Measurements from ENCODE around the gene DGKH. TPM values are rescaled to one million over a fixed set of nuclear protein-coding genes. Genes with fewer than 3 reads are reported as not detected.
"Not testable (repeated sequence)": the region's sequence is repeated elsewhere in the genome, so short reads cannot be mapped to it uniquely, and the experiment has no call there.

The DGKH gene
- total RNA-seq, 2 experiments from 2014 or later, result 6.0 TPM

- H3K4me1 ChIP-seq (ENCODE audit: insufficient read depth, low read length), result no peaks in the 10 kb centered on the region
- Mint-ChIP-seq H3K27me3 (no peaks in the 10 kb centered on the region), H3K9me3 (peaks cover 3% of the 10 kb centered on the region), H3K4me1 (ENCODE audit: low read depth) (no peaks in the 10 kb centered on the region), H3K36me3 (ENCODE audit: low read depth) (peaks cover 60% of the 10 kb centered on the region), H3K27ac (no peak overlapping the region), H3K4me3 (no peak overlapping the region)
- no peak overlapping the region for H3K4me3 ChIP-seq (ENCODE audit: low read length)
- DNase-seq (no peak), ATAC-seq (ENCODE audit: poor library complexity) (no peak)
- intact Hi-C loops (cut with DNase I, micrococcal nuclease), result loop anchor here in 1 of 2 experiments (1.0 kb wide), 1 partner anchor 45 kb away; no protein-coding TSS in a partner anchor
- no peak overlapping the region for H3K27ac ChIP-seq (ENCODE audit: low read depth in 1 of 2, low read length in 2 of 2)
- H3K36me3 ChIP-seq (ENCODE audit: insufficient read depth, low read length), result peaks cover 29% of the 10 kb centered on the region
- ChIA-PET CTCF (no interaction called here), POLR2A (no interaction called here)
- H3K27me3 ChIP-seq (ENCODE audit: control insufficient read depth in 1 of 2, insufficient read depth in 2 of 2, low read length in 2 of 2), result no peaks in the 10 kb centered on the region
- no peaks in the 10 kb centered on the region for H3K9me3 ChIP-seq (ENCODE audit: control insufficient read depth in 1 of 2, insufficient read depth in 1 of 2, low read length in 2 of 2)
- TF ChIP-seq CTCF (IDR thresholded peaks at IDR 0.05), result no peak
These were observed 176.6 kb downstream of the DGKH start for GRCh38 chr13:42225051-42225450.

- peaks cover 19% of the 10 kb centered on the region for H3K36me3 ChIP-seq (ENCODE audit: insufficient read depth, low read length)
- H3K27ac Mint-ChIP-seq; POLR2A ChIA-PET; H3K27me3 ChIP-seq (ENCODE audit: control insufficient read depth in 1 of 2, insufficient read depth in 2 of 2, low read length in 2 of 2); H3K4me1 Mint-ChIP-seq (ENCODE audit: low read depth); ATAC-seq (ENCODE audit: poor library complexity); H3K9me3 Mint-ChIP-seq; H3K9me3 ChIP-seq (ENCODE audit: control insufficient read depth in 1 of 2, insufficient read depth in 1 of 2, low read length in 2 of 2); H3K27ac ChIP-seq (ENCODE audit: low read depth in 1 of 2, low read length in 2 of 2); H3K4me3 Mint-ChIP-seq; intact Hi-C loops (cut with DNase I, micrococcal nuclease); DNase-seq; H3K4me1 ChIP-seq (ENCODE audit: insufficient read depth, low read length); H3K4me3 ChIP-seq (ENCODE audit: low read length); H3K27me3 Mint-ChIP-seq: not testable (repeated sequence)
- H3K36me3 Mint-ChIP-seq (ENCODE audit: low read depth), result peaks cover 47% of the 10 kb centered on the region
- CTCF ChIA-PET, result interaction anchor here (1.5 kb wide), 1 partner anchor 23 kb away, joined by 3 read pairs; no protein-coding TSS in a partner anchor
These were observed 178.3 kb downstream of the DGKH start for GRCh38 chr13:42226759-42227158.

- Mint-ChIP-seq H3K27ac (no peak overlapping the region), H3K27me3 (no peaks in the 10 kb centered on the region), H3K4me3 (no peak overlapping the region), H3K9me3 (peaks cover 3% of the 10 kb centered on the region), H3K36me3 (ENCODE audit: low read depth) (peaks cover 40% of the 10 kb centered on the region), H3K4me1 (ENCODE audit: low read depth) (no peaks in the 10 kb centered on the region)
- CTCF ChIA-PET, result no interaction called here
- intact Hi-C loops (cut with DNase I, micrococcal nuclease), result no loop called here
- no peaks in the 10 kb centered on the region for H3K27me3 ChIP-seq (ENCODE audit: control insufficient read depth in 1 of 2, insufficient read depth in 2 of 2, low read length in 2 of 2)
- peaks cover 12% of the 10 kb centered on the region for H3K36me3 ChIP-seq (ENCODE audit: insufficient read depth, low read length)
- no peak for TF ChIP-seq CTCF (IDR thresholded peaks at IDR 0.05)
- ATAC-seq (ENCODE audit: poor library complexity) (no peak), DNase-seq (no peak)
- H3K4me1 ChIP-seq (ENCODE audit: insufficient read depth, low read length), result no peaks in the 10 kb centered on the region
- H3K27ac ChIP-seq (ENCODE audit: low read depth in 1 of 2, low read length in 2 of 2), result no peak overlapping the region
- no peak overlapping the region for H3K4me3 ChIP-seq (ENCODE audit: low read length)
- no peaks in the 10 kb centered on the region for H3K9me3 ChIP-seq (ENCODE audit: control insufficient read depth in 1 of 2, insufficient read depth in 1 of 2, low read length in 2 of 2)
- POLR2A ChIA-PET, result no interaction called here
These were observed 180.1 kb downstream of the DGKH start for GRCh38 chr13:42228527-42228926.

GRCh38 chr13:42229287-42229686 lies 180.8 kb downstream of the DGKH start:
- Histone ChIP-seq H3K36me3 (ENCODE audit: insufficient read depth, low read length) (peaks cover 9% of the 10 kb centered on the region), H3K9me3 (ENCODE audit: control insufficient read depth in 1 of 2, insufficient read depth in 1 of 2, low read length in 2 of 2) (no peaks in the 10 kb centered on the region), H3K27me3 (ENCODE audit: control insufficient read depth in 1 of 2, insufficient read depth in 2 of 2, low read length in 2 of 2) (no peaks in the 10 kb centered on the region), H3K27ac (ENCODE audit: low read depth in 1 of 2, low read length in 2 of 2) (no peak overlapping the region), H3K4me3 (ENCODE audit: low read length) (no peak overlapping the region), H3K4me1 (ENCODE audit: insufficient read depth, low read length) (no peaks in the 10 kb centered on the region)
- ATAC-seq (ENCODE audit: poor library complexity) (no peak), DNase-seq (no peak)
- CTCF ChIA-PET, result no interaction called here
- Mint-ChIP-seq H3K27me3 (no peaks in the 10 kb centered on the region), H3K9me3 (peaks cover 3% of the 10 kb centered on the region), H3K4me1 (ENCODE audit: low read depth) (no peaks in the 10 kb centered on the region), H3K27ac (no peak overlapping the region), H3K36me3 (ENCODE audit: low read depth) (peaks cover 35% of the 10 kb centered on the region), H3K4me3 (no peak overlapping the region)
- TF ChIP-seq CTCF (IDR thresholded peaks at IDR 0.05), result no peak
- POLR2A ChIA-PET, result no interaction called here
- intact Hi-C loops (cut with DNase I, micrococcal nuclease), result no loop called here
